H9 (cell line): ENCODE results near the gene MRPL30. TPM values are rescaled to one million over a fixed set of nuclear protein-coding genes. Genes with fewer than 3 reads are reported as not detected.

Source experiments
- DNase-seq: peaks from one replicate; pipeline ENCODE4 v3.0.0-alpha.2; 2017
- H2AFZ ChIP-seq: one replicate; pipeline ENCODE4 v1.6.1; 2013; ENCODE audit warnings: mild to moderate bottlenecking, low read length, control low read depth, moderate library complexity
- H2AK5ac ChIP-seq: 2 replicates; pipeline ENCODE4 v1.6.1; 2013; ENCODE audit warnings: low read length, control low read depth, mixed read lengths; ENCODE audit not compliant: insufficient read length
- H2BK120ac ChIP-seq: one replicate; pipeline ENCODE4 v1.6.1; 2013; ENCODE audit warnings: low read depth, mild to moderate bottlenecking, low read length, control low read depth, inconsistent platforms; ENCODE audit not compliant: poor library complexity, severe bottlenecking
- H2BK12ac ChIP-seq: 2 replicates; pipeline ENCODE4 v1.6.1; 2013; ENCODE audit warnings: low read length, control low read depth, mixed read lengths, low read depth; ENCODE audit not compliant: insufficient read length
- H2BK15ac ChIP-seq: 2 replicates; pipeline ENCODE4 v1.6.1; 2013; ENCODE audit warnings: low read depth, low read length, control low read depth
- H2BK20ac ChIP-seq: one replicate; pipeline ENCODE4 v1.6.1; 2013; ENCODE audit warnings: low read depth, mild to moderate bottlenecking, low read length, control low read depth, inconsistent platforms; ENCODE audit not compliant: poor library complexity, severe bottlenecking
- H2BK5ac ChIP-seq: 2 replicates; pipeline ENCODE4 v1.6.1; 2013; ENCODE audit warnings: low read length, control low read depth, mixed read lengths; ENCODE audit not compliant: insufficient read length
- H3K14ac ChIP-seq: 2 replicates; pipeline ENCODE4 v1.6.1; 2013; ENCODE audit warnings: low read length, control low read depth; ENCODE audit not compliant: insufficient read depth
- H3K18ac ChIP-seq: 2 replicates; pipeline ENCODE4 v1.6.1; 2013; ENCODE audit warnings: low read depth, mild to moderate bottlenecking, mixed read lengths, low read length, control low read depth; ENCODE audit not compliant: insufficient read length
- H3K23ac ChIP-seq: 2 replicates; pipeline ENCODE4 v1.6.1; 2013; ENCODE audit warnings: low read length, control low read depth, mixed read lengths, low read depth; ENCODE audit not compliant: insufficient read length
- H3K23me2 ChIP-seq: 2 replicates; pipeline ENCODE4 v1.6.1; 2013; ENCODE audit warnings: low read depth, mild to moderate bottlenecking, mixed read lengths, low read length, control low read depth; ENCODE audit not compliant: insufficient read length, poor library complexity, severe bottlenecking
- H3K27ac ChIP-seq: 2 replicates; pipeline ENCODE4 v1.5.1; 2013; ENCODE audit warnings: low read length, control low read depth, mixed read lengths, low read depth; ENCODE audit not compliant: insufficient read length
- H3K27me3 ChIP-seq: 2 replicates; pipeline ENCODE4 v1.6.1; 2013; ENCODE audit warnings: low read length, control low read depth, inconsistent platforms; ENCODE audit not compliant: insufficient read depth
- H3K4ac ChIP-seq: 2 replicates; pipeline ENCODE4 v1.6.1; 2013; ENCODE audit warnings: low read depth, mild to moderate bottlenecking, control low read depth, inconsistent platforms, low read length, moderate library complexity
- H3K4me1 ChIP-seq: 2 replicates; pipeline ENCODE4 v1.6.1; 2013; ENCODE audit warnings: low read length, control low read depth, inconsistent platforms; ENCODE audit not compliant: insufficient read depth
- H3K4me2 ChIP-seq: 2 replicates; pipeline ENCODE4 v1.6.1; 2013; ENCODE audit warnings: low read length, control low read depth, mixed read lengths; ENCODE audit not compliant: insufficient read length, insufficient read depth
- H3K56ac ChIP-seq: 2 replicates; pipeline ENCODE4 v1.6.1; 2013; ENCODE audit warnings: low read depth, mild to moderate bottlenecking, mixed read lengths, low read length, control low read depth; ENCODE audit not compliant: insufficient read length
- H3K79me1 ChIP-seq: 2 replicates; pipeline ENCODE4 v1.6.1; 2013; ENCODE audit warnings: low read depth, mild to moderate bottlenecking, moderate library complexity, low read length, control low read depth, inconsistent platforms; ENCODE audit not compliant: insufficient read depth, poor library complexity, severe bottlenecking
- H3K79me2 ChIP-seq: 2 replicates; pipeline ENCODE4 v1.6.1; 2013; ENCODE audit warnings: low read length, control low read depth, inconsistent platforms; ENCODE audit not compliant: insufficient read depth
- H3K9ac ChIP-seq: 2 replicates; pipeline ENCODE4 v1.6.1; 2013; ENCODE audit warnings: low read length, control low read depth, mixed read lengths; ENCODE audit not compliant: insufficient read length; ENCODE audit errors: extremely low read depth
- H3K9me3 ChIP-seq: one replicate; pipeline ENCODE4 v1.6.1; 2013; ENCODE audit warnings: low read depth, low read length, inconsistent platforms; ENCODE audit not compliant: control insufficient read depth
- H3T11ph ChIP-seq: one replicate; pipeline ENCODE4 v1.6.1; 2013; ENCODE audit warnings: mild to moderate bottlenecking, low read length, control low read depth, inconsistent platforms
- H4K20me1 ChIP-seq: one replicate; pipeline ENCODE4 v1.6.1; 2013; ENCODE audit not compliant: control insufficient read depth, insufficient read length, insufficient read depth
- H4K5ac ChIP-seq: 2 replicates; pipeline ENCODE4 v1.6.1; 2013; ENCODE audit warnings: low read depth, mild to moderate bottlenecking, mixed read lengths, low read length, control low read depth; ENCODE audit not compliant: insufficient read length
- H4K8ac ChIP-seq: replicated peaks from 2 replicates; pipeline ENCODE4 v1.6.1; 2013; ENCODE audit warnings: low read length, control low read depth, mixed read lengths, low read depth; ENCODE audit not compliant: insufficient read length
- H4K91ac ChIP-seq: 2 replicates; pipeline ENCODE4 v1.6.1; 2013; ENCODE audit warnings: low read depth, mild to moderate bottlenecking, moderate library complexity, mixed read lengths, low read length, control low read depth; ENCODE audit not compliant: insufficient read length
- H3K27ac Mint-ChIP-seq, 3 experiments: 2 replicates in 2 of 3; 3 replicates in 1 of 3; pipeline ENCODE4 v1.8.0; 2020 to 2021; ENCODE audit warnings: mixed read lengths in 3 of 3, mild to moderate bottlenecking in 1 of 3, moderate library complexity in 1 of 3
- H3K27me3 Mint-ChIP-seq: 2 replicates; pipeline ENCODE4 v1.8.0; 2021; ENCODE audit warnings: low read depth, mild to moderate bottlenecking, moderate library complexity, mixed read lengths
- H3K36me3 Mint-ChIP-seq, 3 experiments: 2 replicates in 2 of 3; 3 replicates in 1 of 3; pipeline ENCODE4 v1.8.0; 2020 to 2021; ENCODE audit warnings: low read depth in 3 of 3, mixed read lengths in 3 of 3; ENCODE audit not compliant: insufficient read depth in 1 of 3
- H3K4me1 Mint-ChIP-seq, 2 experiments: 2 replicates each; pipeline ENCODE4 v1.8.0; 2020; ENCODE audit warnings: mixed read lengths in 2 of 2
- H3K4me3 Mint-ChIP-seq, 2 experiments: 2 replicates in 1 of 2; 3 replicates in 1 of 2; pipeline ENCODE4 v1.8.0; 2020 to 2021; ENCODE audit warnings: mild to moderate bottlenecking in 2 of 2, mixed read lengths in 2 of 2, moderate library complexity in 1 of 2
- H3K9me3 Mint-ChIP-seq, 2 experiments: 2 replicates in 1 of 2; 3 replicates in 1 of 2; pipeline ENCODE4 v1.8.0; 2020; ENCODE audit warnings: mild to moderate bottlenecking in 2 of 2, mixed read lengths in 2 of 2, moderate library complexity in 1 of 2
- WGBS: extraction: QIAGEN DNeasy Blood & Tissue Kit; methylation state at CpG from one replicate; pipeline ENCODE4 v1.1.7; 2013; ENCODE audit warnings: missing lambda C conversion rate, low lambda C conversion rate, mixed read lengths; ENCODE audit not compliant: insufficient read length; ENCODE audit errors: extremely low coverage; 5-methylcytosine and 5-hydroxymethylcytosine counted together
- total RNA-seq: library from RNA; stranded (reverse); gene quantifications from 2 replicates; pipeline ENCODE4 v1.2.1, GENCODE V29; 2021
- TF ChIP-seq, protein P1 (sequence below): fragments of 200-600 bp; sonication (generic); conservative IDR thresholded peaks from 3 replicates; pipeline ENCODE4 v1.8.0; 2021; ENCODE audit warnings: antibody characterized with exemption, mild to moderate bottlenecking

MRPL30 gene
- total RNA-seq, 1 experiment from 2014 or later = 50.8 TPM

DNA sequence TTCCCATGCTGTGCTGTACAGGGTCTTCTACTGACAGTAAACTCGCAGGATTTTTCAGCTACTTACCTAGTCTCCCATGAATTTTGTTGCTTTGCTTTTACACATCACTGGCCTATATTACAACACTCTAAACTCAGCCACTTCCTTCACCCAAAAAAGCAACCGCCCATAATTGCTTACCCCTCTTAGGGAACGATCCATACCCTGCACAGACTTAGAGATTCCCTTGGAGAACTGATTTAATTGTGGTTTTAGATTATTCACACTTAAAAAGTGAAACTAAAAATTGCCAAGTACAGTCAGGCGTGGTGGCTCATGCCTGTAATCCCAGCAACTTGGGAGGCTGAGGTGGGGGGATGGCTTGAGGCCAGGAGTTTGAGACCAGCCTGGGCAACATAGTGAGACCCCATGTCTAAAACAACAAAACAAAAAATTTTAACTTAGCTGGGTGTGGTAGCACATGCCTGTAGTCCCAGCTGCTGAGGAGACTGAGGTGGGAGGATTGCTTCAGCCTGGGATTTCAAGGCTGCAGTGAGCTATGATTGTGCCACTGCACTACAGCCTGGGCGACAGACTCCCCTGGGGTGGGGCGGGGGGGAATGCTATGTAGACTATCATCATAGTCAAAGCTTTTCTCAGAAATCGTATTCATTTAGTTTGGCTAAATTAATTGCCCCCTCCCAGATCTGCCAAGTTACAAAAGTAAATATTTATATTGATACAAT, 19.3 kb downstream of the MRPL30 start:
- H3K4me1 Mint-ChIP-seq = no peaks in the 10 kb centered on the region
- Histone ChIP-seq H3K23ac (no peak overlapping the region), H2BK20ac (no peak overlapping the region), H3K14ac (no peak overlapping the region), H3K56ac (no peak overlapping the region), H3K79me1 (no peaks in the 10 kb centered on the region), H3K9ac (no peak overlapping the region), H3K9me3 (no peaks in the 10 kb centered on the region), H3K18ac (no peak overlapping the region), H2BK12ac (no peak overlapping the region), H2AFZ (no peak overlapping the region), H3K27me3 (no peaks in the 10 kb centered on the region), H4K8ac (no peak overlapping the region), H2BK120ac (no peak overlapping the region), H3K79me2 (no peaks in the 10 kb centered on the region), H2BK5ac (no peak overlapping the region), H2AK5ac (no peak overlapping the region), H3K4ac (no peak overlapping the region), H4K20me1 (no peaks in the 10 kb centered on the region), H2BK15ac (no peak overlapping the region), H3K4me2 (no peak overlapping the region), H3K27ac (no peak overlapping the region), H3K4me1 (no peaks in the 10 kb centered on the region), H3T11ph (no peak overlapping the region), H4K5ac (no peak overlapping the region), H3K23me2 (no peaks in the 10 kb centered on the region), H4K91ac (no peak overlapping the region)
- H3K27me3 Mint-ChIP-seq = no peaks in the 10 kb centered on the region
- H3K27ac Mint-ChIP-seq = no peak overlapping the region
- no CpG with 5 or more reads among the region's 7 CpGs for WGBS
- TF ChIP-seq, protein P1, sequence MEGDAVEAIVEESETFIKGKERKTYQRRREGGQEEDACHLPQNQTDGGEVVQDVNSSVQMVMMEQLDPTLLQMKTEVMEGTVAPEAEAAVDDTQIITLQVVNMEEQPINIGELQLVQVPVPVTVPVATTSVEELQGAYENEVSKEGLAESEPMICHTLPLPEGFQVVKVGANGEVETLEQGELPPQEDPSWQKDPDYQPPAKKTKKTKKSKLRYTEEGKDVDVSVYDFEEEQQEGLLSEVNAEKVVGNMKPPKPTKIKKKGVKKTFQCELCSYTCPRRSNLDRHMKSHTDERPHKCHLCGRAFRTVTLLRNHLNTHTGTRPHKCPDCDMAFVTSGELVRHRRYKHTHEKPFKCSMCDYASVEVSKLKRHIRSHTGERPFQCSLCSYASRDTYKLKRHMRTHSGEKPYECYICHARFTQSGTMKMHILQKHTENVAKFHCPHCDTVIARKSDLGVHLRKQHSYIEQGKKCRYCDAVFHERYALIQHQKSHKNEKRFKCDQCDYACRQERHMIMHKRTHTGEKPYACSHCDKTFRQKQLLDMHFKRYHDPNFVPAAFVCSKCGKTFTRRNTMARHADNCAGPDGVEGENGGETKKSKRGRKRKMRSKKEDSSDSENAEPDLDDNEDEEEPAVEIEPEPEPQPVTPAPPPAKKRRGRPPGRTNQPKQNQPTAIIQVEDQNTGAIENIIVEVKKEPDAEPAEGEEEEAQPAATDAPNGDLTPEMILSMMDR = no peak
- peaks cover 25 to 32% of the 10 kb centered on the region in 2 experiments for H3K9me3 Mint-ChIP-seq
- no peak overlapping the region for H3K4me3 Mint-ChIP-seq
- no peak for DNase-seq
- H3K36me3 Mint-ChIP-seq = peaks cover 38 to 60% (median 47%) of the 10 kb centered on the region in 3 experiments
